H54 (cell line): ENCODE data around the gene C6orf62.
"Not testable (repeated sequence)": the region's sequence is repeated elsewhere in the genome, so short reads cannot be mapped to it uniquely, and the experiment has no call there.

Source experiments
- DNase-seq: peaks from one replicate; pipeline ENCODE4 v3.0.0; 2011; ENCODE audit warnings: low spot score, mixed read lengths; ENCODE audit not compliant: insufficient read length
- FAIRE-seq: peaks from 3 replicates; lab custom pipeline; 2011; peaks lifted over from hg19 to GRCh38; lab: Jason Lieb, UNC
- POLR2A ChIP-seq: IDR thresholded peaks from 2 replicates; pipeline ENCODE4 v1.6.1; 2011; ENCODE audit warnings: low read depth, mild to moderate bottlenecking, low read length

C6orf62 gene

DNA sequence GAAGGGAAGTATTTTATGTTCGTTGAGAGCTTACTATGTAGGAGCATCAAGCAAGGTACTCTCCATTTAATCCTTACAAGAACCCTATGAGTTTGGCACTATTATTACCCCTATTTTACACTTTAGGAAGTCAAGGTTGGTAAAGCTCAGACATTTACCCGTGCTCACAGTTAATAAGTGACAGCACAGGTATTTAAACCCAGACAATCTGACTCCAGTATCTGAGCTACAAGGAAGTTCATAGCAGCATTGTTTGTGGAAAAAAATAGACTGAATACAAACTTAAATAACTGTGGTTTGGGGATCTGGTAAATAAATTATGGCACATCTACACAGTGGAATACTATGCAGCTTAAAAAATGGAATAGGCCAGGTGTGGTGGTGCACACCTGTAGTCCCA lies 34.6 kb upstream of the C6orf62 start:
- no peak for FAIRE-seq

GRCh38 chr6:24752917-24753492 lies 34.1 kb upstream of the C6orf62 start:
- no peak for TF ChIP-seq POLR2A
- DNase-seq = no peak
- no peak for FAIRE-seq

More for the DNA sequence above, 34.6 kb upstream of the C6orf62 start:
- no peak for DNase-seq
- TF ChIP-seq POLR2A = no peak

DNA sequence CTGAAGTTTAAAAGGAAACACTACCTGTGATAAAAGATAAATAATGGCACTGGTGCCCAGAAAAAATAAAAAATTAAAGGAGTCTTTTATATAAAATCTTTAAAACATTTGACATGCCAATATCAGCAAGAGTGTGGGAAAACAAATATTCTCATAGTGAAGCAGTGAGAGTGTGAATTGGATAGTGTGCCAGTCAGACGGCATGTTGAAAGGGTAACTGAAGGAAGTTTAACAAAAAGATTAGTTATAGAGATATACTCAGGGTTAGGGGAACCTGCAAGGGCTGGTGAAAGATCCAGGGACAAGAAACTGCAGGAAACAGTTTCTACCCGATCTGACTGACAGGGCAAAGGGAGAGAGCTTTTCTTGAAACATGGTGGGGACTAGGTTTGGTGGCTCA lies 33.5 kb upstream of the C6orf62 start:
- no peak for DNase-seq
- TF ChIP-seq POLR2A = no peak
- no peak for FAIRE-seq

DNA sequence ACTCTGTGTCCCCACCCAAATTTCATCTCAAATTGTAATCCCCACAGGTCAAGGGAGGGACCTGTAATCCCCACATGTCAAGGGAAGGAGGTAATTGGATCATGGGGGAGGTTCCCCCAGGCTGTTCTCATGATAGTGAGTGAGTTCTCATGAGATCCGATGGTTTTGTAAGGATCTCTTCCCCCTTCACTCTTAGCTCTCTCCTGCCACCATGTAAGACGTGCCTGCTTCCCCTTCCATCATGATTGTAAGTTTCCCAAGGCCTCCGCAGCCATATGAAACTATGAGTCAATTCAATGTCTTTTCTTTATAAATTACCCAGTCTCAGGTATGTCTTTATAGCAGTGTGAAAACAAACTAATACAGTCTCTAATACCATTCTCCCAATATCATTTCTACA lies 31.9 kb upstream of the C6orf62 start:
- DNase-seq, FAIRE-seq: not testable (repeated sequence)

DNA sequence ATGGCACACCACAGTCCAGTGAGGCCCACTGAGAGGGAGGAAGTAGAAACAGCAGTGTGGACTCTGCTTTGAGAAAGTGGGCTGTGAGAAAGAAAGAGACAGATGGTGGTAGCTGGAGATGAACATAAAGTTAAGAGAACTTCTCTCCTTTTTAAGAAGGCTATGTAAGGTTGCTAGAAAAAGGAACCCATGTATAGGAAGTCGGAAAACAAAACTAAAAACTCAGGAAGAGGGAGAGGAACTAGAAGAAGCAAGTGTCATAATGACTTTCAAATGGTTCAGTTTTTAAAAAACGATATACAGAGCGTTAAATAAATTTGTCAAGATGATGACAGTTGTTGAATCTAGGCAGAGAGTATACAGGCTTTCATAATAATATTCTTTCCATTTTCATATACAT lies 30.3 kb upstream of the C6orf62 start:
- no peak for FAIRE-seq
- no peak for DNase-seq
- TF ChIP-seq POLR2A = no peak

- TF ChIP-seq POLR2A = no peak
- no peak for FAIRE-seq
- no peak for DNase-seq
Observed at GRCh38 chr6:24744911-24745310, 26.0 kb upstream of the C6orf62 start.

- DNase-seq (no peak), FAIRE-seq (no peak)
- TF ChIP-seq POLR2A = no peak
Observed at GRCh38 chr6:24743944-24744335, 25.0 kb upstream of the C6orf62 start.

- TF ChIP-seq POLR2A = no peak
- DNase-seq (peak; percentile 52), FAIRE-seq (peak; percentile 94)
Observed at GRCh38 chr6:24743265-24743943, 24.4 kb upstream of the C6orf62 start.

DNA sequence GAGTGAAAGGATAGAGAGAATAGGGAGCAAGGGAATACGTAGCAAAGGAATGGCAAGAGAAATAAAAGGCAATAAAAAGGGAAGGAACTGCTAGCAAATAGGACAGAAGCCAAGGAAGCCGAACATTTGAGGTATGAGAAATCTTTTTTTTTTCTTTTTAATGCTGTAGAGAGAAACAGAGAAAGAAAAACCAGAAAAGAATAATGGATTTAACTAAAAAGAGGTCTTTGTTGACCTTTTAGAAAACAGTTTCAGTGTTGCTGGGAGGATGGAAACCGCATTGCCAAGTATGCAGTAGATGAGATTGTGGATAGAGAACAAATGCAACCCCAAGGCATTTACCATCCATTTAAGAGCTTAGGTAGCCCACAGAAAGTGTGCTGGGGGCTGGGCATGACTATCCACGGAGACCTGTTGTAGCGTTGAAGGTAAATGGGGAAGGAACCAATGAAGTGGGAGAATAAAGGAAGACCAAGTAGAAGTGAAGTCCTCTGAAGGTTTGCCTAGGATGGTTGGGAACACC lies 23.3 kb upstream of the C6orf62 start:
- no peak for TF ChIP-seq POLR2A
- no peak for FAIRE-seq

DNA sequence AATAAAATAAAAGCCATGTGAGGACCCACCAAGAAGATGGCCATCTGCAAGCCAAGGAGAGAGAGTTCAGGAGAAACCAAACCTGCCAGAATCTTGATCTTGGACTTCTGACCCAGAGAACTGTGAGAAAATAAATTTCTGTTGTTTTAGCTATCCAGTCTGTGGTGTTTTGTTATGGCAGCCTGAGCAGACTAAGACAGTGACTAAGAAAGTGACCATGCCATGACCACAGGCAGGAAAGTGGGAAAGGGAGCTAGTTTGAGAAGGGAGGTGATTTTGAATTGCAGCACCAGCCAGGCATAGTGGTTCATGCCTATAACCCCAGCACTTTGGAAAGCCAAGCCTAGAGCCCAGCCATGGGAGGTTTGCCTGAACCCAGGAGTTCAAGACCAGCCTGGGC lies 21.9 kb upstream of the C6orf62 start:
- no peak for TF ChIP-seq POLR2A
- DNase-seq (no peak), FAIRE-seq (no peak)

More for the DNA sequence above, 23.3 kb upstream of the C6orf62 start:
- no peak for DNase-seq

DNA sequence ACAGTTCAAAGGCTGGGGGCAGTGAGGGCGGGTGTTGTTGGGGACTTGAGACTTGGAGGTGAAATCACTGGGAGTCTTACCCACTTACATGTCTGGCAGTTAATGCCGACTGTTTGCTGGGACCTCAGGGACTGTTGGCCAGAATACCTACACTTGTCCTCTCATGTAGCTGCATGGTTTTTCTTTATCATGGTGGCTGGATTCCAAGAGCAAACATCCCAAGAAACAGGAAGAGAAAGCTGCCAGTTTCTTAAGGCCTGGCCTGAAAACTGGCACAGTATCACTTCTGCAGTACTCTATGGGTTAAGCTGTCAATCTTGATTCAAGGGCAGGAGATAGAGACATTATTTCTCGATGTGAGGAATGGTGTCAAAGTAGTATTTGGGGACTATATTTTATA lies 19.8 kb upstream of the C6orf62 start:
- no peak for DNase-seq
- TF ChIP-seq POLR2A = no peak
- FAIRE-seq = no peak

- FAIRE-seq, DNase-seq: not testable (repeated sequence)
Observed at GRCh38 chr6:24734710-24735109, 15.8 kb upstream of the C6orf62 start.

- DNase-seq (no peak), FAIRE-seq (no peak)
- TF ChIP-seq POLR2A = no peak
Observed at GRCh38 chr6:24734166-24734565, 15.2 kb upstream of the C6orf62 start.

GRCh38 chr6:24731456-24732134 lies 12.6 kb upstream of the C6orf62 start:
- not testable (repeated sequence) for DNase-seq, FAIRE-seq

- not testable (repeated sequence) for DNase-seq, FAIRE-seq
Observed at GRCh38 chr6:24730653-24731052, 11.7 kb upstream of the C6orf62 start.
